ENCODE measurements around the gene SHISAL2A. TPM values are rescaled to one million over a fixed set of nuclear protein-coding genes. Genes with fewer than 3 reads are reported as not detected.

Gene SHISAL2A
- total and polyA plus RNA-seq, 10 of the 15 experiments (the other 5 are each of a cell fraction or from before 2014, with no cell fraction given): 0.18 to 0.67 (median 0.45) TPM

- TF ChIP-seq PBX3 (IDR thresholded peaks at IDR 0.05; ENCODE audit: insufficient replicate concordance, low read depth, low read length): no peak
- no peak for TF ChIP-seq NRF1 (conservative IDR thresholded peaks at IDR 0.05; ENCODE audit: low read depth, low read length)
- no peak for TF ChIP-seq ELK1 (IDR thresholded peaks at IDR 0.05; ENCODE audit: low read depth, low read length)
- TF ChIP-seq, protein P1, sequence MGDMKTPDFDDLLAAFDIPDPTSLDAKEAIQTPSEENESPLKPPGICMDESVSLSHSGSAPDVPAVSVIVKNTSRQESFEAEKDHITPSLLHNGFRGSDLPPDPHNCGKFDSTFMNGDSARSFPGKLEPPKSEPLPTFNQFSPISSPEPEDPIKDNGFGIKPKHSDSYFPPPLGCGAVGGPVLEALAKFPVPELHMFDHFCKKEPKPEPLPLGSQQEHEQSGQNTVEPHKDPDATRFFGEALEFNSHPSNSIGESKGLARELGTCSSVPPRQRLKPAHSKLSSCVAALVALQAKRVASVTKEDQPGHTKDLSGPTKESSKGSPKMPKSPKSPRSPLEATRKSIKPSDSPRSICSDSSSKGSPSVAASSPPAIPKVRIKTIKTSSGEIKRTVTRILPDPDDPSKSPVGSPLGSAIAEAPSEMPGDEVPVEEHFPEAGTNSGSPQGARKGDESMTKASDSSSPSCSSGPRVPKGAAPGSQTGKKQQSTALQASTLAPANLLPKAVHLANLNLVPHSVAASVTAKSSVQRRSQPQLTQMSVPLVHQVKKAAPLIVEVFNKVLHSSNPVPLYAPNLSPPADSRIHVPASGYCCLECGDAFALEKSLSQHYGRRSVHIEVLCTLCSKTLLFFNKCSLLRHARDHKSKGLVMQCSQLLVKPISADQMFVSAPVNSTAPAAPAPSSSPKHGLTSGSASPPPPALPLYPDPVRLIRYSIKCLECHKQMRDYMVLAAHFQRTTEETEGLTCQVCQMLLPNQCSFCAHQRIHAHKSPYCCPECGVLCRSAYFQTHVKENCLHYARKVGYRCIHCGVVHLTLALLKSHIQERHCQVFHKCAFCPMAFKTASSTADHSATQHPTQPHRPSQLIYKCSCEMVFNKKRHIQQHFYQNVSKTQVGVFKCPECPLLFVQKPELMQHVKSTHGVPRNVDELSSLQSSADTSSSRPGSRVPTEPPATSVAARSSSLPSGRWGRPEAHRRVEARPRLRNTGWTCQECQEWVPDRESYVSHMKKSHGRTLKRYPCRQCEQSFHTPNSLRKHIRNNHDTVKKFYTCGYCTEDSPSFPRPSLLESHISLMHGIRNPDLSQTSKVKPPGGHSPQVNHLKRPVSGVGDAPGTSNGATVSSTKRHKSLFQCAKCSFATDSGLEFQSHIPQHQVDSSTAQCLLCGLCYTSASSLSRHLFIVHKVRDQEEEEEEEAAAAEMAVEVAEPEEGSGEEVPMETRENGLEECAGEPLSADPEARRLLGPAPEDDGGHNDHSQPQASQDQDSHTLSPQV (IDR thresholded peaks at IDR 0.05): no peak
- TF ChIP-seq, protein P2, sequence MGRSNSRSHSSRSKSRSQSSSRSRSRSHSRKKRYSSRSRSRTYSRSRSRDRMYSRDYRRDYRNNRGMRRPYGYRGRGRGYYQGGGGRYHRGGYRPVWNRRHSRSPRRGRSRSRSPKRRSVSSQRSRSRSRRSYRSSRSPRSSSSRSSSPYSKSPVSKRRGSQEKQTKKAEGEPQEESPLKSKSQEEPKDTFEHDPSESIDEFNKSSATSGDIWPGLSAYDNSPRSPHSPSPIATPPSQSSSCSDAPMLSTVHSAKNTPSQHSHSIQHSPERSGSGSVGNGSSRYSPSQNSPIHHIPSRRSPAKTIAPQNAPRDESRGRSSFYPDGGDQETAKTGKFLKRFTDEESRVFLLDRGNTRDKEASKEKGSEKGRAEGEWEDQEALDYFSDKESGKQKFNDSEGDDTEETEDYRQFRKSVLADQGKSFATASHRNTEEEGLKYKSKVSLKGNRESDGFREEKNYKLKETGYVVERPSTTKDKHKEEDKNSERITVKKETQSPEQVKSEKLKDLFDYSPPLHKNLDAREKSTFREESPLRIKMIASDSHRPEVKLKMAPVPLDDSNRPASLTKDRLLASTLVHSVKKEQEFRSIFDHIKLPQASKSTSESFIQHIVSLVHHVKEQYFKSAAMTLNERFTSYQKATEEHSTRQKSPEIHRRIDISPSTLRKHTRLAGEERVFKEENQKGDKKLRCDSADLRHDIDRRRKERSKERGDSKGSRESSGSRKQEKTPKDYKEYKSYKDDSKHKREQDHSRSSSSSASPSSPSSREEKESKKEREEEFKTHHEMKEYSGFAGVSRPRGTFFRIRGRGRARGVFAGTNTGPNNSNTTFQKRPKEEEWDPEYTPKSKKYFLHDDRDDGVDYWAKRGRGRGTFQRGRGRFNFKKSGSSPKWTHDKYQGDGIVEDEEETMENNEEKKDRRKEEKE (IDR thresholded peaks at IDR 0.05): no peak
- no peak for TF ChIP-seq KAT2A (conservative IDR thresholded peaks at IDR 0.05; ENCODE audit: control insufficient read depth, low read depth, low read length)
- TF ChIP-seq CHD4 (IDR thresholded peaks at IDR 0.05): no peak
- no peak for TF ChIP-seq TBL1XR1 (IDR thresholded peaks at IDR 0.05; ENCODE audit: low read depth, low read length)
- no peak for TF ChIP-seq ZNF622 (IDR thresholded peaks at IDR 0.05)
- TF ChIP-seq, protein P3, sequence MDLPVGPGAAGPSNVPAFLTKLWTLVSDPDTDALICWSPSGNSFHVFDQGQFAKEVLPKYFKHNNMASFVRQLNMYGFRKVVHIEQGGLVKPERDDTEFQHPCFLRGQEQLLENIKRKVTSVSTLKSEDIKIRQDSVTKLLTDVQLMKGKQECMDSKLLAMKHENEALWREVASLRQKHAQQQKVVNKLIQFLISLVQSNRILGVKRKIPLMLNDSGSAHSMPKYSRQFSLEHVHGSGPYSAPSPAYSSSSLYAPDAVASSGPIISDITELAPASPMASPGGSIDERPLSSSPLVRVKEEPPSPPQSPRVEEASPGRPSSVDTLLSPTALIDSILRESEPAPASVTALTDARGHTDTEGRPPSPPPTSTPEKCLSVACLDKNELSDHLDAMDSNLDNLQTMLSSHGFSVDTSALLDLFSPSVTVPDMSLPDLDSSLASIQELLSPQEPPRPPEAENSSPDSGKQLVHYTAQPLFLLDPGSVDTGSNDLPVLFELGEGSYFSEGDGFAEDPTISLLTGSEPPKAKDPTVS (IDR thresholded peaks at IDR 0.05; ENCODE audit: low read depth, low read length): no peak
Measured at GRCh38 chr1:52645261-52645660, 12.3 kb downstream of the SHISAL2A start (continued).
